Left hindlimb (tissue), 1 donor: ENCODE results near the gene IQSEC3.

Experiments used
- DNase-seq: peaks from one replicate; pipeline ENCODE4 v3.0.0-alpha.2; 2018

Gene IQSEC3

DNA sequence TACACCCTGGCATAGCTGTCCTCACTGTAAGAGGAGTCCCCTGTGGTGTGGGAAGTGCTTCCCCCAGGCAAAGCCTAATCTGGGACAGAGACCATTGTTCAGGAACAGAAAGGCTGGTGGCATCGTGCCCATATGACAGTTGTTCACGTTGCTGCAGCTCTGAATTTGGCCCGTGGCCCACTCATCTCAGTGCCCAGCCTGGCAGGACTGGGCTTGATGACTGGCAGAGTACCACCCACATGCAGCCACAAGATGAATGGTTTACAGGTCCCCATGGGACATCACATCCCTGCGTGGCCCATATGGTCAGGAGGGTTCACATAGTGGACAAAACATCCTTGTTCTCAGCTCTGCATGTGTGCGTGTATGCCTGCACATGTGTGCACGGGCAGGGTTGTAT, 17.5 kb downstream of the IQSEC3 start:
- DNase-seq = no peak

DNA sequence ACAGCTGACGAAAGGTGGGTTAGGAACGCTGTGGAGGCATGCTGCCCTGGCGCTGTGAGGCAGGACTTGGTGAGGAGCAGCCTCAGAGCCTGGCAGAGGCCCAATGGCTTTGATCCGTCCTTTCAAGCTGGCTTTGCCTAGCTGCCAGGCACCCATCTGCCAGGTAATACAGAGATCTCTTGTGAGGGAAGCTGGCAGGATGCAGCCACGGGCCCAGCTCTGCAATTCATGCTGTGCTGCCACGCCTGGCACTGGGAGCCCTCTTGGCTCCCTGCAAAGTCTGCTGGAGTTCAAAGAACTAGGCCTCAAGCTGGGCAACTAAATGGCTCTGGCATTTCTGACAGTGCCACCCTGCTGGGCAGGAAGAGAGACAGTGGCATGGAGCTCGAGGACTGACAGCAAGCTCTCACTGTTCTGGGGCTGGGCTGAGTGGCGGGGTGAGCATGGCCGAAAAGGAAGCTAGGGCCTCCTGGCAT, 18.7 kb downstream of the IQSEC3 start:
- no peak for DNase-seq

DNA sequence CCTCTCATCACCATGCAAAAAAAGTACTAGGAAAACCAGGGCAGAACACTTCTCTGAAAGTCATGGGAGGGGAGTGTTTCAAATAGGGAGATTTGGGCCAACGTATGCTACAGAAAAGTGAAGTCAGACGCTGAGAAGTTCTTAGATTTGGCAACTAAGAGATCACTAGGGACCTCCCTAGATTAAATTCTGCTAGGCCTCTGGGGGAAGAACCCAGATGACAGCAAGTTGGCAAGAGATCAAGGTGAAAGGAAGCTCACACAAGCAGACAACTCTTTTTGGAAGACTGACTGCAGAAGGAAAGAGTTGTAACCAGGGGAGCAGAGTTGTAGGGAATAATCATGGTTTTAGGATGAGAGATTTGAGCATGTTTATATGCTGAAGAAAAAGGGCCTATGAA, 20.7 kb downstream of the IQSEC3 start:
- DNase-seq = no peak

DNA sequence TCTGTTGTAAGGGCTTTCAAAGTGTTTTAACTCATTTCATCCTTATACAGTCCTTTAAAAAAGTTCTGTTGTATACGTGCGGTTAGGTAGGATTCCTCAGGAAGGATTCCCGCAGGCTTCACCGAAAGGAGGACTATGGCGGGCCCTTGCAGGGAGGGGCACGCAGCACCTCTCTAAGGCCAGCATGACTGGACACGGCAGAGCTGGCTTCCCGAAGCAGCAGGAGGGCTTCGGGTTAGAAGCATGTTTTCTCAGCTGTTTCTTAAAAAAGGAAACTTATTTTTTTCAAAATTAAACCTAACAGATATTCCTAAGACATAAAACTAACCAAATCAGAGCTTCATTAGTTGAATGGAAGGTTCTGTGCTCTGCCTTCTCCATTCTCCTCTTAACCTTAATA, 21.3 kb downstream of the IQSEC3 start:
- no peak for DNase-seq

DNA sequence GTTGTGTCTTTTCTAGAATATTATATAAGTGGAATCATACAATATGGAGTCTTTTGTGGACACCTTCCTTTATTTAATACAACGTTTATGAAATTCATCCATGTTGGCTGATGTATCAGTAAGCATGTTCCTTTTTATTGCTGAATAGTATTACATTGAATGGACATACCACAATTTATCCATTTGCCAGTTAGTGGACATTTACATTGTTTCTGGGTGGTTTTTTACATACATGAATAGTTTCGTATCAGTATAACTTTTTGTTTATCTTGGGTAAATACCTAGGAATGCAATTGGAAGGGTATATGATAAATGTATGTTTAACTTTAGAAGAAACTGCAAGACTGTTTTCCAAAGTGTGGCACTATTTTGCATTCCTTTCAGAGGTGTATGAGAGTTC, 23.1 kb downstream of the IQSEC3 start:
- no peak for DNase-seq

DNA sequence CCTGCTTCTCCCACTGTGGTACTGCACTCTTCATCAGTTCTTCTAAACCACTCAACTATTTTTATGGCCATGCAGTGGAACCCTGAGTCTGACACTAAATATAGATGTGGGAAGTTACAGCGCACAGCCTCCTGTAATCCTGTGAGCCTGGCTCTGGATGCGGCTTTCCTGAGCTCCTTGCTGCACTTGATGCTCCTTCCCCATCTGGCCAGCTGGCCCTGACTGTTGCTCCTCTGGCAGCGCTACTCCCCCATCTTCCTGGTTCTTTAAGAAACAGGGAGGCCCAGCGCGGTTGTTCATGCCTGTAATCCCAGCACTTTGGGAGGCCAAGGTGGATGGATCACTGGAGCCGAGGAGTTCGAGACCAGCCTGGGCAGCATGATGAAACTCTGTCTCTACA, 24.6 kb downstream of the IQSEC3 start:
- DNase-seq = no peak

DNA sequence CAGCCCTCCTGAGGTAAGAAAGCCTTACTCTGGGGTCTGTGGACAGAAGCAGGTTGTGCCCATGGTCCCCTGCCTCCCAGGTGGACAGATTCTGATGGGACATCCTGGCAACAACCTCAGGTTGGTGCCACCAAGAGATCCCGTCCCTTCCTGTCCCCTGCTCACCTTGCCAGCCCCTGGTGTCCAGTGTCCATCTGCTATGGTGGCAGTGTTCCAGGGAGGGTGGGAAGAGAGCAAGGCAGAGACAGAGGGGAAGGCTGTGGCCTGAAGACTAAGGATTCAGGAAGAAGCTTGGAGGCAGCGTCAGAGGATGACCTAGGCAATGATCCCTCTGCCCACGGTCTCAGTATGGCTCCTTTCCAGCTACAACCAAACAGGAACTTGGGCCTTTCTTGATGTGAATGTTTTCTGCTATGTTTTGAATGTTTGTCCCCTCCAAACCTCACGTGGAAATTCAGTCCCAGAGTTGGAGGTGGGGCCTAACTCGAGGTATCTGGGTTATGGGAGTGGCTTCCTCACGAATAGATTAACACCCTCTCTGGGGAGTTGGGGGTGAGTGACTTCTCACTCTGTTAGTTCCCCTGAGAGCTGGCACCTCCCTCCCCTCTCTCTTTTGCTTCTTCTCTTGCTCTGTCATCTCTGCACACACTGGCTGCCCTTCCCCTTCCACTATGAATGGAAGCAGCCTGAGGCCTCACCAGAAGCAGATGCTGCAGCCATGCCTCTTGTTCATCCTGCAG, 26.9 kb downstream of the IQSEC3 start:
- no peak for DNase-seq

DNA sequence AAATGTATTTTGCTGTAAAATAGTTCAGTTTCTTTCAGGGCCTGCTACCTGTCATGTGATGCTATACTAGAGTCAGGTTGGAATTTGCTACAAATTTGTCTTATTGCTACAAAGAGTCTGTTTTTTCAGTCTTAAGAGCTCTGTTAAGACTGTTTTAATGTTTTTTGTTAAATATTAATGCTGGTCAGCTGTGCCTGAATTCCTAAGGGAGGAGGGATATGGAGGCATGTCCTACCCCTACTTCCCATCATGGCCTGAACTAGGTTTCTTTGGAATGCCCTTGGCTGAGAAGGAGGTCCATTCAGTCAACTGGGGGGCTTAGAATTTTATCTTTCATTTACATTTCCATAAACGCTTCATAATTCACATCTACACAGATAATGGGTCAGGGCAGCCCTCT, 30.0 kb downstream of the IQSEC3 start:
- DNase-seq = no peak

DNA sequence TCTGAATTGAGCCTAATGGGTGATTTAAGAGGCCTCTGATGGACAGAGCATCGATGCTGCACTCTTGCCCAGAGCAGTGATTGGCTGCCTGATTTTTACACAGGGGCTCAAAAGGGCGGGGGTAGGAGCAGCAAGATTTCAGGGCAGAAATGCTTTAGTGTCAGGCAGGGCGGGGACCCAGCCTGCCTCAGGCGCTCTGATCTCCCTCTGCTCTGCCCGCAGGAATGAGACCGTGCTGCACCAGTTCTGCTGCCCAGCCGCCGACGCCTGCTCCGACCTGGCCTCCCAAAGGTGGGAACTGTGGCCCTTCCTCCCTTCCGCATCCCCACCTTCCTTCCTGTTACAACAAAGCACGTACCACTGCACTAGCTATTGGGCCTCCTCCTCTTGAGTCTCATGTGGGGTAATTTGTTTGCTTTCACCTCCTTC, 32.4 kb downstream of the IQSEC3 start:
- no peak for DNase-seq

DNA sequence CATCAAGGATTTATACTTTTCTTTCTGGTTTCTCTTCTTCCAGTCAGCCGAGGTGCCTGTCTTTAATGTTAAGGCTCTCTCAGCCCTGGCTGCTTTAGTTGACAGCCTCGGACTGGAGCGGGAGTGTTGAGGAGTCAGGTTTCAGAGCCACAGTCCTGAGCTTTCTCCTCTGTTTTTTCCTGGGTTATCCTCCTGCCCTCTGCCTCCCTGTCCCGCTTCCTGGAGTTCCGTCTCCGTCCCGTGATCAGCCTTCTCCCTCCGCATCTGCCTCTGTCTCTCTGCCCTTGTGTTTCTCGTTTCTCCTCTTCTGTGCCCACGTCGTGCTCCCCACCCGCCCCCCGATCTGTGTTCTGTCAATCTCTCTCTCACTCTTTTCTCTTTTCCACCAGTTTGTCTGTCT, 33.0 kb downstream of the IQSEC3 start:
- DNase-seq = no peak

DNA sequence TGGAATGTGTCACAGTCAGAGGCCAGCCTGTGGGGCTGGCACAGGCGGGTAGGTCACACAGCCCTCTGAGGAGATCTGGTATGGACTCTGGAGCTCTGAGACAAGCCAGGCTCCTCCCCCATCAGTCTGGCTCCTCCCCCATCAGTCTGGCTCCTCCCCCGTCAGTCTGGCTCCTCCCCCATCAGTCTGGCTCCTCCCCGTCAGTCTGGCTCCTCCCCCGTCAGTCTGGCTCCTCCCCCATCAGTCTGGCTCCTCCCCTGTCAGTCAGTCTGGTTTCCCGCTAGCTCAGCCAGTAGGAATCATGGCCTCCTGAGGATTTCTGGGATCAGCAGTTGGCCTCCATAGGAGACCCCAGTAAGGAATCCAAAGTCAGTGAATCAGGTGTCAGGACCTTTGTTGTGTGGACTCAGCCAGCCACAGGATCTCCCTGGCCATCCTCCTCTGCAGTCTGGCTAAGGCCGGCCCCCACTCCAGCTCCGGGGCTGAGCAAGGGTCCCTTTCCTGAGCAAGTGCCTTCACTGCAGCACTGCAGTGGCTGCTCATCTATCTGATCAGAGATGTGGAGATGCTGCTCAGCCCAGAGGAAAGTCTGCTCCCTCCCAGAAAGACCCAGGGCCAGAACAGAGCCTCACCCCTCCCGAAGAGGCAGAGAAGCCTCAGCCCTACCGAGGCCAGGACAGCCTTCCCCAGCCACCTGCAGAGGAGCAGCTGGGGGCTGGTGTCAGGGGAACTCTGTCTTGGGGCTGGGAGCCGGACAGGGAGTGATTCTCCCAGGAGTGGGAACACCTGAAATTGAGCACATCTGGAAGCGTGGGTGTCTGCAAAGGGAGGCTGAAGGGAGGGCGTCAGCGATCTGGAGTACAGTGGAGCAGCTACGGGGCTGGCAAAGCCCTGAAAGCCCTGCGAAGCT, 35.7 kb downstream of the IQSEC3 start:
- DNase-seq = no peak

DNA sequence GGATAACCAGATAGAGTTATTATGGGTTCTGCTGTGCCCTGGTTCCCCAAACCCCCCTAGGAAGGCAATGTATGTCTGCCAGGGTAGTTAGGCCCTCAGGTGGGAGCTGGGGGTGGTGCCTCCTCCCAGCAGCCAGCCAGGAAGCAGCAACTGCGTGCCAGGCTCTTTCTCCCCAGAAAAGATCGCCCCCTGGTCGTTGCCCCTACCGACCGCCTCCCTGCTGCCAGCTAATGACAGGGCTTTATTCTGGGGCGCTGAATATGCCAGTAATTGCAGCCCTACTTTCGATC, 36.3 kb downstream of the IQSEC3 start:
- DNase-seq = no peak

DNA sequence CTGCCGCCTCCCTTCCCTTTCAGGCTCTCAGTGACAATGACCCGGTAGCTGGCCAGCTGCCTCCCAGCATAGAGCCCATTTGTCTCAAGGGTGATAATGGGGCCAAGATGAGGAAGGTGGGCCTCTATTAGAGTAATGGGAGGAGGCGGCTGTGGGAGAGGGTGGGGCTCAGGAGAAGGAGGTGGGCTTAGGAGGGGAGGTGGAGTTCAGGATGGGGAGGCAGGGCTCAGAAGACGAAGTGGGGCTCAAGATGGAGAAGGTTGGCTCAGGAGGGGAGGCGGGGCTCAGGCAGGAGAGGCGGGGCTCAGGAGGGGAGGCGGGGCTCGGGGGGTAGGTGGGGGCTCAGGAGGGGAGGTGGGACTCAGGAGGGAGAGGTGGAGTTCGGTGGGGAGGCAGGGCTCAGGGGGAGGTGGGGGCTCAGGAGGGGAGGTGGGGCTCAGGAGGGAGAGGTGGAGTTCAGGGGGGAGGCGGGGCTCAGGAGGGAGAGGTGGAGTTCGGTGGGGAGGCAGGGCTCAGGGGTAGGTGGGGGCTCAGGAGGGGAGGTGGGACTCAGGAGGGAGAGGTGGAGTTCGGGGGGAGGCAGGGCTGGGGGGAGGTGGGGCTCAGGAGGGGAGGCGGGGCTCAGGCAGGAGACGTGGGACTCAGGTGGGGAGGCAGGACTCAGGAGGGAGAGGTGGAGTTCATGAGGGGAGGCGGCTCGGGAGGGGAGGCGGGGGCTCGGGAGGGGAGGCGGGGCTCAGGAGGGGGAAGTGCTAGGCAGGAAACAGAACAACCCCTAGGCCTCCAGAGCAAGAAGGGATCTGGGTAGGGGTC, 36.8 kb downstream of the IQSEC3 start:
- DNase-seq = no peak

DNA sequence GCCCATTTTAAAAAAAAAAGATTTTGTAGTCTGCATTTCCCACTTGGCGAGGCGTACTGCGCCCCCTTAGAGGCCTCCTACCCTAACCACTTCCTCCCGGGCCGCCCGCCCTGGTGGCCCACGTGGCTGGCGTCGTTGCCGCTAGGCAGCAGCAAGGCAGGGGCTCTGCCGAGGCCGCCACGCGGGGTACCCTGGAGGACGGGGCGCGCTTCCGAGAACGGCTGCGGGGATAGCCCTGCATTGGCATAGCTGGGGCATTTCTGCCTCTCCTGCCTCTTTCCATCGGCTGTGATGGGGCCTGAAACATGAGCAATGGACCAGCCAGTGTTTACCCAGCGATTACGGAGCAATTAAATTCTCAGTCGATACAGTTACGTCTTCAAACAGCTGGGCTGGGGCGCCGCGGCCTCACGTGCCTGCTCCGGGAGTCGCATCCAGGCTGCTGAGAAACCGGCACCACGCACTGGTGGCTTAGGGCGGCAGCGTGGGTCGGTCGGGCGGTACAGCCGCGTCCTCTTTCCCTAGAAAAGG, 38.0 kb downstream of the IQSEC3 start:
- peak; percentile 60 for DNase-seq

DNA sequence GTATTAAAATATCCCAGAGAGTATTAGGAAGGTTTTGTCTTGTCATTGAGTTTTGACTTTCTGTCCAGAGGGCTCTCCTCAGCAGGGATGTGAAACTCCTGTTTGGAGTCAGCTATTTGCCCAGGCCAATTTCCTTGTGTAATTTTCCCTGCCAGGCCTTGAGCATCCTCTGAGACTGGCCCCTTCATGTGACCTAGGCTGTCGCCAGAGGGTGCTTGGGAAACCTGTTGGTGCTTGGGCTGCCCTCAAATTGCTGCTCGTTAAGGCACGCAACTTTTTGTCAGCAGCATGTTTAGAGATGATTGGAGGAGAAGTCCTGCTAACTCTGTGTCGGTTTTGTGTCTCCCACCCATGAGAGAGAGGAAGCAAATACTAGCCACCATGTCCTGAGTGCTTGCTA, 39.1 kb downstream of the IQSEC3 start:
- no peak for DNase-seq

DNA sequence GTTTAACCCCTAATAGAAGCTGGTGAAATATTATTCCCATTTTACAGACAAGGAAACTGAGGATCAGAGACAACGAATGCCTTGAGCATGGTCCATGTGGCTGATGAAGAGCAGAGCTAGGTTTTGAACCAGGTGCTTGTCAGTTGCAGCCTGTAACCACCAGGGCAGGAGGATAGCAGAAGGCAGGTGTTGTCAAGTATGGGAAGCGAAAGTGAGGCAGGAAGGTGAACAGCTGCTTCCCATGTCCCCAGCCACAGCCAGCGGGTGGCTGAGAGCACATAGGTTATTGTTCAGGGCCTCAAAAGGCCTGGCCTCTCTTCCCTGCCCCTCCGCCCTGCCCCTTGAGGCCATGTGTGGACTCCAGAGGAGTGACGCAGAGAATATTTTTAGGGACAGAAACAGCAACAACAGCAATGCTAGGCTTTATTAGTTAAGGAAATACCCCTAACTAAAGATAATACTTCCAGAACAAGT, 39.6 kb downstream of the IQSEC3 start:
- no peak for DNase-seq

DNA sequence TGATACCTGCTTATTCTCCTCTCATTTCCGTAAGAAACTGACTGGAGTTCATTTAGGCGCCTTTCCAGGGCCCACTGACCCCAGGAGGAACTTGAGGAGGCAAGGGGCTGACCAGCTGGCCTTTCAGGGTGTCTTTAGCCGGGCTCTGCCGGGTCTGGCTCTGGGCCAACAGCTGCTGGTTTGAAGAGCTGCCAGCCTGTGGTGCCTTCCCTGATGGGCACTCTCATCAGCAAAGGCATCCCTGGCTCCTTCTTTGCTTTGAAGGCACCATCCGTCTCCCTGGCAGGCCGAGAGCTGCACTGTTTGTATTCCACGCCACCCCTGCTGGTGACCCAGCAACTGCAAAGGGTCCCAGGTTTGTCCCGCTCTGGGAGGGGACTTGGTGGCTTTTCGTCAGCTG, 42.0 kb downstream of the IQSEC3 start:
- DNase-seq = peak; percentile 50

DNA sequence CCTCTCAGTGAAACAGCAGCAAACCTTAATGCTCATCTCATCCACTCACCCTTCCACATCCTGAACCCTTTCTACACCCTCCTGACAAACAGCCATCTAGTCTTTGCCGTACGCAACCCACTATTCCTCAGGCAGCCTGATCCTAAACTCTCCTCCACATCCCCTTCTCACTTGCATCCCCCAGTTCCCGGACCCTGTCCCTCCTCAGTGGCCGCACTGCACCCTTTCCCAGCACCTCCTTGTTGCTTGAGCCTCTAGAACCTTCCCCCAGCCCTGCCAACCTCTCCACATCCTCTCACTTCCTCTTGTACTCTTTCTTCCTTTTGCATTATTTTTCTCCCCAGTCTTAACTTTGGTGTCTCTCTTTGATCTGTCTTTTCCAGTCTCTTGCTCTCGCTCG, 42.9 kb downstream of the IQSEC3 start:
- peak; percentile 1 for DNase-seq

DNA sequence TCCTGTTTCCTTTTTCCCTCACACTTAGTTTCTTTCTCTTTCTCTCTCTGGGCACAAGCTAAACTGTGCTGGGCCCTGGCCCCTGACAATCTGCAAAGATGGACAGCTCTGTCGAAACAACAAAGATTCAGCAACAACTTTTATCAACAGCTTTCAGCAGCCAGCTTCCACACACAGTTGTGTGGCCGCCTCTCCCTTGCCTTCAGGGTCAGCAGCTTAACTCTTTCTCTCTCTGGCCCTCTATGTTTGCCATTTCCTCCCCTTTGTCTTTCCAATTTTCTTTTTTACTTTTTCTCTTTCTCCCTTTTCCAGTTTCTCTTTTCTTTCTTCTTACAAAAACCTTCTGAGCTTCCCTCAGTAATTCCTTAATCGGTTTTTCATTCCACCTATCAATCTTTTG, 43.3 kb downstream of the IQSEC3 start:
- peak; percentile 2 for DNase-seq

DNA sequence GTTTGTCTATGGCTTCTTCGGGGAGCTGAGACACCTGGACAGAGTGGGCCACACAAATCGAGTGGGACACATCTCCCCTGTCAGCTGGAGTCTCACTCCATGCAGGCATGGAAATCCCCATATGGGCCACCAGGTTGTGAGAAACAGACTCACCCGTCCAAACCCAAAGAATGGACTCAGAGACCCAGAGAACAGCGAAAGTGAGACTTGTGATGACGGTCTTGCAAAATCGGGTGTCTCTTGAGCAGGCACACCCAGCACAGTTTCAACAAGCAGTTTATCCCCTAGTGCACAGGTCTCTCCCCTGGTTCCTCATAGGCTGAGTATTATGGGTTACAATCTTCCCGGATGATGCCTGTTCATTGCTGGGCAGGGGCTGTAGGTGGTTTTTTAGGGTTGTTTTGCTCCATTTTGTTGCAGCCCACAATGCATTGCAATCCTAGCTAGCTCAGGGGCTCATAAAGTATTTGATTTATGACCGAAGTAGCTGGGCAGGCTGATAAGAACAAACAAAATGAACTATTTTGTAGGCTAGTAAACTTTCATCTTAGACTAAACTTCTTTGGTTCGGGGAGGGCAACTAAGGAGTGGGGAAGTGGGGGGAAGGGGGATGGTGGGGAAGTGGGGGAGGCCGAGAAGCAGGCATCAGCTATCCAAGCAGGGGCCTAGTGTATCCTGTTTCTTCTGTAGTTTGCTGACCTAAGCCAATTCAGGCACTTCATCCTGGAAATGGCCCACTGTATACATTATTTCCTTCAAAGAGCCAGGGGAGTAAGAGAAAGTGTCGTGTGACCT, 45.3 kb downstream of the IQSEC3 start:
- peak; percentile 19 for DNase-seq

DNA sequence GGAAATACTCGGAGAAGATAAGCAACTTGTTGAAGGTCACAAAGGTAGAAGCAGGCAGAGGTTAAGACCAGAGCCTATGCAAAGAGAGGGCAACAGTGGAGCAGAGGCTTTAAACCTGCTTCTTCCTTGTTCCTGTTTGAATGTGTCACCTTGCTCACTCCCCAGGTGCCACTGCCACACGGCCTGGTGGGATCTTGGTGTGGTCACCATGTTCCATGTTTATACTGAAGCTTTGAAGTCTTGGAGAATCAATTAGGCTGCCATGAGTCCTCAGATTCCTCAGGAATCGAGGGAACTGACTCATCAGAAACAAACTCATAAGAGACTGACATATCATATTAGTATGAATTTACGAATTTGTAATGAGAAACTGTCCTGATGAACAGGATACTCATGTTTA, 46.8 kb downstream of the IQSEC3 start:
- peak; percentile 1 for DNase-seq

DNA sequence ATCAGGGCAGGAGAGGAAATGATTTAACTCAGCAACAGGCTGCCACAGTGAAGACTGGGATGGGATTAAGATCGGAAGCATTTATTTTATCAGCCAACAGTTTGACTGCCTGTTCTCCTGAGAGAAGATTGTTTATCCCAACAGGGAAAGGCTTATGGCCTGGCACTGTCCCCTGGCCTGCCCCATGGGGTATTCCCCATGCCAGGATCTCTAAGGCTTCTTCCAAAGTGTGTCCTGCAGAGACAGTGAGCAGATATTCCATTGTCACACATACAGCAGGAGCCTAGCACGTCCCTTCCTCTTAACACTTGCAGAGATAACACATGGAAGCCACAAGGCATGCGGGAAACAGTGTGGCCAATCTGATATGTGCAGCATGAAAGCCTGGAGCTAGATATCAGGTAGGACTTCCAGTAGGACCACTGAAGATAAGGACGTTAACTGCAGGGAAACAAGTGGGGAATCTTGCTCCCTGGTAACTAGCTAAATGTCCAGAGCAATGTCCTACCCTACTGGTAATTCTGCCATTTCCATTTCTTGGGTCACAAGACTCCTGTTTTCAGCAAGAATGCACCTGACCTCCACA, 48.2 kb downstream of the IQSEC3 start:
- peak; percentile 14 for DNase-seq
